ENCODE data around the gene LAMB1. TPM values are rescaled to one million over a fixed set of nuclear protein-coding genes. Genes with fewer than 3 reads are reported as not detected.
A peak's percentile ranks its signal among the peaks of the same experiment; 100 is the strongest.
"Not testable (repeated sequence)": the region's sequence is repeated elsewhere in the genome, so short reads cannot be mapped to it uniquely, and the experiment has no call there.

LAMB1 gene
- total RNA-seq, 1 experiment from 2014 or later: 127 TPM

DNA sequence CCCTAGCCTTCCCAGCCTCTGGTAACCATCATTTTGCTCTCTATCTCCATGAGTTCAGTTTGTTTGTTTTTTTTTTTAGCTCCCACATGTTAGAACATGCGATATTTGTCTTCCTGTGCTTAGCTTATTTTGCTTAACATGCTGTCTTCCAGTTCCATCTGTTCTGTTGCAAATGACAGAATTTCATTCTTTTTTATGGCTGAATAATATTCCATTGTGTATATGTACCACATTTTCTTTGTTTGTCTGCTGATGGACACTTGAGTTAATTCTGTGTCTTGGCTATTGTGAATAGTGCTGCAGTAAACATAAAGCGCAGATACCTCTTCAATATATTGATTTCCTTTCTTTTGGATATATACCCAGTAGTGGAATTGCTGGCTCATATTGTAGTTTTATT is 91.0 kb downstream of the LAMB1 start:
- no peak for DNase-seq (ENCODE audit: low read depth)
- in situ Hi-C loops (cut with HindIII; ENCODE audit: low pct_unique_long_range_greater_than_20kb, low sequenced_read_pairs): no loop called here

DNA sequence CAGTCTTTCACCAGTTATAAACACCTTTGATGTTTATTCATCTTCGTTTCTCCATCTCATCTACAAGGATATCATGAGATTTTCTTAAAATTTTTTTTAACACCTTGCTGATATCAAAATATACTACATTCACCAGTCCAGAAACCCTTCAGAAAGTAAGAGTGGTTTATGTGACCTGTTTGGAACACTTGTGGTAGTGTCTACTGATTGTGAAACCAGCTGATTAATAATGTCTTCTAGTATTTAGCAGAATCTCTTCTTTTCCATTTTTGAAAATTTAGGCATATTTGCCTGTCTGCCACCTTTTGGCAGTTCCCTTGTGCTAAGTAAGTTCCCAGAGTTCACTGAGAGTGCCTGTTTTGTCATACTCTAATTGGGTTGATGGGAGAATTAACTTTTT is 93.5 kb downstream of the LAMB1 start:
- DNase-seq (ENCODE audit: low read depth): no peak
- in situ Hi-C loops (cut with HindIII; ENCODE audit: low pct_unique_long_range_greater_than_20kb, low sequenced_read_pairs): no loop called here

DNA sequence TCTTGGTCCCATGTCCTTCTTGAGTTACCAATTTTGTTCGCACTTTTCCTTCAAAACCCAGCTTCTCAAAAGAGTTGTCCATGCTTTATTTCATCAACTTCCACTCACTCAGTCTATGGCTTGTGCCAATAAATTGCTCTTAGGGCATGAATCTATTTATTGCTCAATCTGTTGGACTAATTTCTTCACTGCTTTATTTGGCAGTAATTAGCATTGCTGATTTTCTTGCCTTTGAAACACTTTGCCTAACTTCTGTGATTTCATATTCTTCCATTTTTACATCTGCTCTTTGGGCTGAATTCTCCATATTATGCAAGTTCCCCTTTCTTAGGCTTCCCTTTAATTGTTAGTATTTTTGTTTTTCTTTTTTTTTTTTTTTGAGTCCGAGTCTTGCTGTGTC is 95.2 kb downstream of the LAMB1 start:
- in situ Hi-C loops (cut with HindIII; ENCODE audit: low pct_unique_long_range_greater_than_20kb, low sequenced_read_pairs): no loop called here
- DNase-seq (ENCODE audit: low read depth): no peak

DNA sequence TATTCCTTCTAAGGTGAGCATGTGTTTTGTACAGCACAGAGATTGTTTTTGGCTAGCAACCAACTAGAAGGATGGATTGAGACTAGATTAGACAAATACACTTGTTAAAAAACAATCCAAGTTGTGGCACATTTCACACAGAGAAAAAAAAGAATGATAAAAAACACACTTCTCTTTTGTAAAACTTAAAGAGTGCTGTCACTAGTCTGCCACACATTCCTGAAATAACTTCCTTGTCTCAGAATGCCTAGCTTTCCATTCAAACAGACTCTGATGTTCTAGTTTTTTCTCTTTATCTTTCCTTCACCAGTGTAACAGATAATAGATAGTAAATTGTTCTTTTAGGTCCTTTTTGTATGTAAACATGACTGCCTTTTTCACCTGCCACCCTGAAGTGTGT is 100.6 kb downstream of the LAMB1 start:
- in situ Hi-C loops (cut with HindIII; ENCODE audit: low pct_unique_long_range_greater_than_20kb, low sequenced_read_pairs): no loop called here
- DNase-seq (ENCODE audit: low read depth): no peak

DNA sequence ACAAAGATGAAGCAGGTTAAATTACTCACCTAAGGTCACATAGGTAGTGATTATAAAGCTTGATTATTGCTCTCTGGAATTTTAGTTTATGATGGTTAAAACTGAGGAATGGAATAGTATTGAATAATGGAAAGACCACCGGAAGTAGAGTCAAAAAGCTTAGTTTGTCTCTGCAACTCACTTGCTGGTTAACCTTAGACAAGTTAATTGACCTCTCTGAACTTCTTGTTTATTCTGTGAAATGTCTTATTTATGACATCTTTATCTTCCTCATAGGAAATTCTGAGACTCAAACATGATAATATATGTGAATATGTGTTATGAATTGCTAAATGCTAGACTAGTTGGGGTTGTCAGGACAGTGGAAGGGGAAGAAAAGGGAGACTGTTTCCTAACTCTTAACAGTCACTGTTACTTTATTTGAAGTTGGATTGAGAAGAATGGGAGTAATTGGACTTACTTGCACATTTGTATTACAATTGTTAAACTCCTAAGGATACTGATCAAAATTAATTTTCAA is 102.4 kb downstream of the LAMB1 start:
- DNase-seq (ENCODE audit: low read depth): no peak
- in situ Hi-C loops (cut with HindIII; ENCODE audit: low pct_unique_long_range_greater_than_20kb, low sequenced_read_pairs): no loop called here

DNA sequence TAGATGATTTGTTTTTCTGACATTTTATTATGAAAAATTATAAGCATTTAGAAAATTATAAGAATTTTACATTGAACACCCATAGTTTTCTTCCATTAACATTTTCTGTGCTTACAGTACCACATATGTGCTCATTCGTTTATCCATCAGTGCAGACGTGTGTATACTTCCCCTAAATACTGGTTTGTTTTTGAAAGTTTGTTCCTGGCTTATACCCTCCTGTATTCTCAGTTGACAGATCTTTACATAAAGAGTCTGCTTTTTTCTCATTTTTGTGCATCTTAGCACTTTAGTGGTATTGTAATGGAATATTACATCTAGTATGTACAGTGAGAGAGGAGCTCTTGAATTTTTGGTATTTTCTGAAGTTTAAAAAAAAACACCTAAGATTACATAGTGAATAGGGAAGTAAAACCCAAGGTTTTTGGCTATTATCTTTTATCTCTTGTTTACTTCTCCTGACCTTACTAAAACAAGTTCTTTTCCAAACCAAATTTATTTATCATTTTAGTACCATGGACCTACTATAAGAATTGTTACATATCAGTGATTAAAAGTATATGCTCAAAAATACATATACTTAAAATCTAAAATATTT is 103.9 kb downstream of the LAMB1 start:
- in situ Hi-C loops (cut with HindIII; ENCODE audit: low pct_unique_long_range_greater_than_20kb, low sequenced_read_pairs): no loop called here
- no peak for DNase-seq (ENCODE audit: low read depth)

DNA sequence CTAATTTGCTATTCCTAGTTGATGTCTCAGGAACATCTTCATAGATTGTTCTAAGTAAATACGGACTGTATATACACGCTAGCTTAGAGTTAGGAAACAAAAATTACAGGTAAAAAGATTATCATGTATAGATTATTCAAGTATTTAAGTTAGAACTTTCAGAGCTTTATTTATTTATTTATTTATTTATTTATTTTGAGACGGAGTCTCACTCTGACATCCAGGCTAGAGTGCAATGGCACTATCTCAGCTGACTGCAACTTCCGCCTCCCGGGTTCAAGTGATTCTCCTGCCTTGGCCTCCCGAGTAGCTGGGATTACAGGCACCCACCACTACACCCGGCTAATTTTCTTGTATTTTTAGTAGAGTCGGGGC is 110.6 kb downstream of the LAMB1 start:
- DNase-seq (ENCODE audit: low read depth); in situ Hi-C loops (cut with HindIII; ENCODE audit: low pct_unique_long_range_greater_than_20kb, low sequenced_read_pairs): not testable (repeated sequence)

DNA sequence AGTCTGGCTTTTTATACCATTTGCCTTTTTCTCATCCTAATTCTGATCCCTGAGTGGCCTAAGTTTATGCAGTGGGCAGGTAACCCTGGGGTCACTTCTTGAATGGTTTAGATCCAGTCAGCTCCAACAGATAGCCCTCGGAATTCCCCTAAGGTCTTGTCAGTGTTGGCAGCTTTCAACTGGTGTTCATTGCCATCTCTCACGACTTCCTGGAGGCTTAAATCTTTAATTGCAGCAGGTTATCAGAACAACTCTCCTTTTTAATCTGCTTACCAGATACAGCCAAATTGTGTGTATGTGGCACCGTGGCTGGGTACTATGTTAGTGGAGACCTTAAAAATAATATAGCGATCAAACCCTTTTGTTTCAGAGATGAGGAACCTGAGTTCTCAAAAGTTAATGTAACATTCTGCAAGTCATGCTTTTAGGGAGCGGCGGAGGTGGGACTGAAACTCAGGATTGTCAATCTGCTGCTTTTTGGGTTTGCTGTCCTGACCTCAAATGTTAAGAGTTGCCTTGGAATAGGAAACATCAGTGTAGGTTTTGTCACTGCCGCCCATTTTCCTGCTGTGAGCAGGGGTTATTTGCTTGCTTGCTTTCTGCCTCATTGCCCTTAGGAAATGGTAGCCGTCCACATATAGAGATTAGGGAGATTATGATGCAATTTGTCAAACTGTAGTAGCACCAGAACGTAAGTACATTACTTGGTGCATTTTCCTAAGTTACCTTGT is 111.2 kb downstream of the LAMB1 start:
- in situ Hi-C loops (cut with HindIII; ENCODE audit: low pct_unique_long_range_greater_than_20kb, low sequenced_read_pairs): no loop called here
- DNase-seq (ENCODE audit: low read depth): peak; percentile 37

DNA sequence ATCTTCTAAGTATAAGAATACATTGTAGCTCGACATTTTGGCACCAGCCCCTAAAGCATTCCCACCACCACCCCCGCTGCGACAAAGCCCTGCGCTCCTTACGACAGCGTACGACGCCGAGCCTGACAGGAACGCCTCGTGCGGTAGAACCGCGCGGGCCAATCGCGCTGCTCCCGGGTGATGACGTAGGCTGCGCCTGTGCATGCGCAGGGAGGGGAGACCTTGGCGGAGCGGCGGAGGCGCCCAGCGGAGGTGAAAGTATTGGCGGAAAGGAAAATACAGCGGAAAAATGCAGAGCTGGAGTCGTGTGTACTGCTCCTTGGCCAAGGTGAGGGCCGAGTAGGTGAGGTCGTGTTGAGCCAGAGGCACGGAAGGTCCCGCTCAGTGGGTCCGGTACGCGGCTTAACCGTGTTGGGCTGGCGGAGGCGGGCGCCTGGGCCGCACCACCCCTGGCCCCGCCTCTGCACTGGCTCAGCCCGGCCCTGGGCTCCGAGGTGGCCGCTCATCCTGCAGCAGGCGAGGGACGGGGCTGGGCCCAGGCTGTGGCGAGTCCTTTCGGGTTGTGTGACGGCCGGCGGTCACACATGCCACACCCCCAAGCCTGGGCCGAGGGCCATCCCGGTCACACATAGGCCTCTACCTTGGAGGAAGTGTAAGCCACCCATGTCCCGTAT is 111.9 kb downstream of the LAMB1 start, which contains the start of gene DLD:
TSS of gene DLD (plus strand) at position 222 of the 674 bp plus-strand sequence. CDS start at position 290, 68 bp downstream.
- in situ Hi-C loops (cut with HindIII; ENCODE audit: low pct_unique_long_range_greater_than_20kb, low sequenced_read_pairs): no loop called here

DNA sequence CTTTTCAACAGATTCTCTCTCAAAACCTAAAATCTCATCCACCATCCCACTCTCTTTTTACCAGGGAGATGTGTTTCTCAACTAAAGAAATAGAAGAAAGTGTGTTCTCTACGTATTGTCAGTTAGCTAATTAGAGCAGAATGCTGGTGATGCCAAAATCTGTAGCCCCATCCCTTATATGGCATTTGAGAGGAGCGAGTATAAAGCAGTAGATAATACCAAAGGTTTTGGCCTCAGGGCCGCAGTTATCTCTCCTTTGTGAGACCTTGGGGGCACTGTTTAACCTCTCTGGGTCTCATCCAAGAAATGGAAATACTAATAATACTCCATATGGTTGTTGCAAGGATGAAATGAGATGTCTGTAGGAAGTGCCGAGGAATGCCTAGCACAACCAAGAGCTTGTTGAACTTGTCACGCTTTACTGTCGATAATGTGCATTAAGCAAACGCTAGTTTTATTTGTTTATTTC is 112.4 kb downstream of the LAMB1 start:
- in situ Hi-C loops (cut with HindIII; ENCODE audit: low pct_unique_long_range_greater_than_20kb, low sequenced_read_pairs): no loop called here
- no peak for DNase-seq (ENCODE audit: low read depth)

More for the DNA sequence above, 111.9 kb downstream of the LAMB1 start, which contains the start of gene DLD:
- DNase-seq (ENCODE audit: low read depth): peak; percentile 90

DNA sequence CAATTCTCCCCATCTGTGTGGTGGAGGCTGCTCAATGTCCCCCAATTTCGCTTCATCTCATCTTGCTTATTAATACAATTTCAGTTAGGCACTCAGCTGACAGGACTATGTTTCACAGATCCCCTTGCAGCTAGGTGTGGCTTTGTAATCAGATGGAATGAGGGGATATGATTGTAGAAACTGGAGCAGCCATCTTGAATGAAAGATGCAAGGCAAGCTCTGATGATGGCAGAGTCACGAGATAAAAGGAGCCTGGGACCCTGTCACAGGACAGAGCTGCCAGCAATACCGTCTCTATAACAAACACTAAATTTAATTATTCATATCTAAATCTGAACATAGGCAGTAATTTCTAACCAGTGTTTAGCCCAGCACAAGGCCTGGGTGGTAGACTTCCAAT is 113.0 kb downstream of the LAMB1 start:
- in situ Hi-C loops (cut with HindIII; ENCODE audit: low pct_unique_long_range_greater_than_20kb, low sequenced_read_pairs): no loop called here
- DNase-seq (ENCODE audit: low read depth): no peak

DNA sequence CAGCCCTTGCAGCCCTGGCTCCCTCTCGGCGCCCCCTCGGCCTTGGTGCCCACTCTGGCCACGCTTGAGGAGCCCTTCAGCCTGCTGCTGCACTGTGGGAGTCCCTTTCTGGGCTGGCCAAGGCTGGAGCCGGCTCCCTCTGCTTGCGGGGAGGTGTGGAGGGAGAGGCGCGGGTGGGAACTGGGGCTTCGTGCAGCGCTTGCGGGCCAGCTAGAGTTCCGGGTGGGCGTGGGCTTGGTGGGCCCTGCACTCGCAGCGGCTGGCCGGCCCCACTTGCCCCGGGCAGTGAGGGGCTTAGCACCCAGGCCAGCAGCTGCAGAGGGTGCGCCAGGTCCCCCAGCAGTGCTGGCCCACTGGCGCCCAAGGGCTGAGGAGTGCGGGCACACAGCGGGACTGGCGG is 115.1 kb downstream of the LAMB1 start:
- in situ Hi-C loops (cut with HindIII; ENCODE audit: low pct_unique_long_range_greater_than_20kb, low sequenced_read_pairs); DNase-seq (ENCODE audit: low read depth): not testable (repeated sequence)

DNA sequence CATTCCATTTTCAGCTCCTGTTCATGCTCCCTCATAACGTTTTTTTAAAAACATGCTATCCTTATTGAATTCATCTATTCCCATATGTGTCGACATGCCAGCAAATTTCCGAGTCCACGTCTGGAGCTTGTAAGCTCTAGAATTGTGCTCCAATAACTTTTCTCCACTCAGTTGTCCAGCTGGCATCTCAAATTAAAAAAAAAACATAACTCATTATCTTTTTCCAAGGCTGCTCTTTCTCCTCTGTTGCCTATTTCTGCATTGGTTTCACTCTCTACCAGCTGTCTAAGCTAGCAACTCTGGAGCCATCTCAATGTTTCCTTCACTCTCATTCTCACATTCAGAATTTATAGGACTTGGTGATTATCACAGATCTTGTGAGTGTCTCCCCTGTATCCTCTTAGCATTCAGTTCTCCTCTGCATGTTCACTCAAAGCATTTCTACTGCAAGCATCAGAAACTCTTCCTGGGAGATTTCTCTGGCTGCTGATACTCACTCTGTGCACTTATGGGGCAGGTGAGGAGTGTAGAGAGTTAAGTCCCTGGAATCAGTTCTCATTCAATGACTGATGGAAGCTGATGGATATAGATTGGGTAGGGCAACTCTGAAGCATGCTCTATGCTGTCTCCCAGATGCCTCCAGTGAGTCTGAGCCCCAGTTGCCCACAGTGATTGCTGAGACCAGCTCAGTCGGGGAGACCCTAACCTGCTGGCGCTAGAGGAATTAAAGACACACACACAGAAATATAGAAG is 118.7 kb downstream of the LAMB1 start:
- in situ Hi-C loops (cut with HindIII; ENCODE audit: low pct_unique_long_range_greater_than_20kb, low sequenced_read_pairs): no loop called here
- DNase-seq (ENCODE audit: low read depth): no peak

DNA sequence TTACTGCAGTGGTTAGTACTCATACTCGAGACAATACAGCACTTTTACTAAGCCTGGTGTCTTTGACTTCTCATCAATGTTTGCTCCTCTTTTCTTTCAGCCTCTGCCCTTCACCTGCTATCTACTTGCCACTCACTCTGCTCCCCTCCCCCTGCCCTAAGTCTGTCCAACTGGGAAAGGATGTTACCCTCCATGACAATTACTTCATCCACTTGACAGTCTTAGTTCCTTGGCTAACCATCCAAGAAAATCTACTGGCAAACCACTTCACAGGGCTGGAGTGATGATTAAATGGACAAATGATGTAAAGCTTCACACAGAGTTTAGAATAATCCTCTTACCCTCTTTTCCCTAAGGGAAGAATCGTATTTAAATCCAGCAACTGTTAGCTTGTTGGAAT is 120.2 kb downstream of the LAMB1 start:
- in situ Hi-C loops (cut with HindIII; ENCODE audit: low pct_unique_long_range_greater_than_20kb, low sequenced_read_pairs): no loop called here

DNA sequence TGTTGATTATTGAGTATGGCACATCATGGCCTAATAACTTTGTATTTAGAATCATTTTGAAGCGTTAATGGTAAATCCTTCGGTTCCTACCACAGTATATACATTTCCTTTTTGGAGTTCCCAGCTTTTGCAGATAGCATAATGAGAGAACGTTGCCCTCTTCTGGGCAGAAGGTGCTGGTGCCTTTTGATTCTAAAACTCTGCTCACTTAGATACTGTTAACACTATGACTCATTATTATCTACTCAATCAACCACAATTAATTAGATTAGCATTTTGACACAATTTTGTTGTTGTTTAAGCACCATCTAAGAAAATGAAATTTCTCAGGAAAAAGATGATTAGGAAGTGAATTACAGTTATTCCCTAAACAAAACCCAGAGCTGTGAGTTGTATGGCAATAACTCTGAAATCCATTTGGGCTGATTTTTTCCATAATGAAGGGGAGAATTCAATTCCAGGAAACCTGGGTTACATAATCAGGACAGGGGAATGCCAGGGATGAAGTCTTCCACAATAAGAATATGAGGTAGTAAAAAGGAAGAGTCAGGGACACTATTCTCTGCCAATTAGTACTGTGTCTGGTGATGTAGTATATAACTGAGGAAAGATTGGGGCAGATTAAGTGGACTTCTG is 123.4 kb downstream of the LAMB1 start:
- peak; percentile 58 for DNase-seq (ENCODE audit: low read depth)

More for the DNA sequence above, 120.2 kb downstream of the LAMB1 start:
- no peak for DNase-seq (ENCODE audit: low read depth)

DNA sequence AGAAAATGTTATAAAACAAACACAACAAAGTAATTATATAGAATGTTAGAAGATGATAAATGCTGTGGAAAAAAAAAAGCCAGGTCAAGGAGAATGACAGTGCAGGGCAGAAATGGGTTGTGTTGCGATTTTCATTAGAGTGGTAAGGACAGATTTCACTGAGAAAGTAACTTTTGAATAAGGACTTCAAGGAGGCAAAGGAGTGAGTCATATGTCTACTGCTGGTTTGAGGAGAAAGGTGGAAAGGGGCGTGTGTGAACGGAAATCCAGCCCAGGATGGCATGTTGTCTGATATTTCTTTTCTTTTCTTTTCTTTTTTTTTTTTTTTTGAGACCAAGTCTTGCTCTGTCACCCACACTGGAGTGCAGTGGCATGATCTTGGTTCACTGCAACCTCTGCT is 124.3 kb downstream of the LAMB1 start:
- no peak for DNase-seq (ENCODE audit: low read depth)
- in situ Hi-C loops (cut with HindIII; ENCODE audit: low pct_unique_long_range_greater_than_20kb, low sequenced_read_pairs): no loop called here

More for the DNA sequence above, 123.4 kb downstream of the LAMB1 start:
- in situ Hi-C loops (cut with HindIII; ENCODE audit: low pct_unique_long_range_greater_than_20kb, low sequenced_read_pairs): no loop called here

DNA sequence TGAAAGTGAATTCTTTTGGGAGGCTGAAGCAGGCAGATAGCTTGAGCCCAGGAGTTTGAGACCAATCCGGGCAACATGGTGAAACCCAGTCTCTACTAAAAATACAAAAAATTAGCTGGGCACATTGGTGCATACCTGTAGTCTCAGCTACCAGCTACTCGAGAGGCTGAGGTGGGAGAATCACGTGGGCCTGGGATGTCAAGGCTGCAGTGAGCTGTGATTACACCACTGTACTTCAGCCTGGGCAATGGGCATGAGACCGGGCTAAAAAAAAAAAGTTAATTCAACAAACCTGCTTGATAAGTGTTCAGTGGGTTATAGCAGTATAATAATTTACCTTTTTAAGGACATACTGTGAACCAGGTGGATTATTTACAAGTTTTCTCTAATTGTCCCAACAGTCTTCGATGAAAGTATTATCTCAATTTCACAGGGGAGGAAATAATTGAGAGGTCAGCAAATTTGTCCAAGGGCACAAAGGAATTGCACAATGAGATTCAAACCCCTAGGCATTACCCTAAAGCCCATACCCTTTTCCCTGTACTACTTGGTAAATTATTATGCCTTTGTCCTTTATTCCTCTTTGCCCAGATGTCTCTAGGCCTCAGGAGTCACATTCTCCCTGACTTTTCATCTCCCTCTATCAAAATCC is 125.1 kb downstream of the LAMB1 start:
- in situ Hi-C loops (cut with HindIII; ENCODE audit: low pct_unique_long_range_greater_than_20kb, low sequenced_read_pairs): no loop called here
- DNase-seq (ENCODE audit: low read depth): no peak
